NCI-H2171 (cell line): ENCODE data around the gene MYT1.
"Not testable (repeated sequence)": the region's sequence is repeated elsewhere in the genome, so short reads cannot be mapped to it uniquely, and the experiment has no call there.

Experiments
- DNase-seq: peaks from one replicate; lab custom pipeline; 2025; lab: John Stamatoyannopoulos, UW

The MYT1 gene

GRCh38 chr20:64234291-64234791, 70.1 kb downstream of the MYT1 start:
- no peak for DNase-seq

DNA sequence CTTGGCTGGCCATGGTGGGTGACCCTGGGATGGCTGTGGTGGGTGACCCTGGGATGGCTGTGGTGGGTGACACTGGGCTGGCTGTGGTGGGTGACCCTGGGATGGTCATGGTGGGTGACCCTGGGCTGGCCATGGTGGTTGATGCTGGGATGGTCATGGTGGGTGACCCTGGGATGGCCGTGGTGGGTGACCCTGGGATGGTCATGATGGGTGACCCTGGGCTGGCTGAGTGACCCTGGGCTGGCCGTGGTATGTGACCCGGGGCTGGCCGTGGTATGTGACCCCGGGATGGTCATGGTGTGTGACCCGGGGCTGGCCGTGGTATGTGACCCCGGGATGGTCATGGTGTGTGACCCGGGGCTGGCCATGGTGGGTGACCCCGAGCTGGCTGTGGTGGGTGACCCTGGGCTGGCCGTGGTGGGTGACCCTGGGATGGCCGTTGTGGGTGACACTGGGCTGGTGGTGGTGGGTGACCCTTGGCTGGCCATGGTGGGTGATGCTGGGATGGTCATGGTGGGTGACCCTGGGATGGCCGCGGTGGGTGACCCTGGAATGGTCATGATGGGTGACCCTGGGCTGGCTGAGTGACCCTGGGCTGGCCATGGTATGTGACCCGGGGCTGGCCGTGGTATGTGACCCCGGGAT, 70.8 kb downstream of the MYT1 start:
- not testable (repeated sequence) for DNase-seq

- no peak for DNase-seq
Observed at GRCh38 chr20:64236137-64237088, 72.2 kb downstream of the MYT1 start.

DNA sequence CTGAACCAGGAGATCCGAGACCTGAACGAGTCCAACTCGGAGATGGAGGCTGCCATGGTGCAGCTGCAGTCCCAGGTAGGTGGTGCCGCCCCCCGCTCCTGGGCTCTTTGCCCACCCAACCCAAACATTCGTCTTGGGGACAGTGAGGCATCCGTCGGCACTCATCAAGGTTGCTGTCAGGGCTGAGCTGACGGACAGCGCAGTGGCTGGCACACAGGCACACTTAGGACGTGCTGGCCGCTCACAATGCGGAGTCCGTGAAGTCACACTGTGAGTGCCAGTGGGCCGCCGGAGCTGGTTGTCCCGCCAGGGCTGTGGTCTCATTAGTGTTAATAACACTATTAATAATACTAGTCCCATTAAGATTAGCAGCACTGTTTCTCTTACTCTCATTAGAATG, 73.1 kb downstream of the MYT1 start:
- no peak for DNase-seq

GRCh38 chr20:64238115-64238825, 74.0 kb downstream of the MYT1 start:
- DNase-seq, result no peak

DNA sequence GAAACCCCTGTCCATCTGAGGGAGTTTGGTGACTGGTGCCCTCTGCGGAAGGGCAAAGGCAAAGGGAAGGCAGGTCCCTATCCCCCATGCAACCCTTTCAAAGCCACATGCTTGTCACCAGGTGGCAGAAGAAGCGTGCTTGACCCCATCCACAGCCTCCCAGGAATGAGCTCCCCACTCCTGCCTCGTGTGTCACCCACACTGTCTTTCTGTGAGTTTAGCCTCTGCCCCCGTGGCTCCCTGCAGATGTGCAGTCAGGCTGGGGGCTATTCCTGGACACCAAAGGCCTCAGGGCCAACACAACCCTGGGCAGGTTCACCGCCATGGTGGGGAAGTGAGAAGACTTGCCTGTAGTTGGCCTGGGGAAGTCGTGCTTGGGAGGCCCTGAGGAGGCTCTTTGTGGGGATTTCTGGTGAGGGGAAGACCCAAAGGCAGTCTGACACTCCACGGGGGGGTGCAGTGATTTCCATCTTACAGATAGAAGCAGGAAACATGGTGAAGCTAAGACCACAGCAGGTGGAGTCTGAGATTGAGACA, 74.7 kb downstream of the MYT1 start:
- DNase-seq, result no peak

DNA sequence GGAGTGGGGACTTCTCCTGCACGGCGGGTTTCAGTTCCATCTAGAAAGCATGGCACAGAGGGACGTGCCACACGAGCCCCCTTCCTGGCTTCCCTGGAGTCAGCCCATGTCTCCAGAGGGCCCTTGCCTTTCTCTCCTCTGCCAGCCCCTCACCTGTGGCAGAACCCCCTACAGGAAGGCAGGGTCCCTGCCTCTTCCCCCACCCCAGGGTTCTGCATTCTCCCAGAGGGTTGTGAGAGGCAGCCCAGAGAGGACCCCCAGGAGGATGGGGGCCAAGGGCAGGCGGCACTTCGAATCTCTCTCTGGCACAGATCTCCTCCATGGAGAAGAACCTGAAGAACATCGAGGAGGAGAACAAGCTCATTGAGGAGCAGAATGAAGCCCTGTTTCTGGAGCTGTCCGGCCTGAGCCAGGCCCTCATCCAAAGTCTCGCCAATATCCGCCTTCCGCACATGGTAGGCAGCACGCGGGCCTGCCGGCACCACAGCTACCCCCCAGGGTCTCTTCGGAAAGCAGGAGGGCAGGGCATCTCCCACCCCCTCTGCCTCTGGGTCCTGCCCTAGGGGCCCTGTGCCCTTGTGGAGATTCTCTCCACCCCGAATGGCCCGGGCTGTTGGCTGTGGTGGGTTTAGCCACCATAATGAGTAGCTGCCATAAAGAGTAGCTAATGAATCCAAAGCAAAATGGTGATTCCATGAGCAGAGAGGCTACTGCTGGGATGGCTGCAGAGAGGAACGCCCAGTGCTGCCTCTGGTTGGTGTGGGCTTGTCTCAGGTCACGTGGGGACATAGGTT, 75.4 kb downstream of the MYT1 start:
- no peak for DNase-seq

GRCh38 chr20:64240243-64241015, 76.2 kb downstream of the MYT1 start:
- no peak for DNase-seq

- no peak for DNase-seq
Observed at GRCh38 chr20:64241061-64241460, 76.8 kb downstream of the MYT1 start.

- DNase-seq, result no peak
Observed at GRCh38 chr20:64242003-64242796, 77.9 kb downstream of the MYT1 start.

GRCh38 chr20:64242797-64243475, 78.7 kb downstream of the MYT1 start:
- DNase-seq, result no peak

DNA sequence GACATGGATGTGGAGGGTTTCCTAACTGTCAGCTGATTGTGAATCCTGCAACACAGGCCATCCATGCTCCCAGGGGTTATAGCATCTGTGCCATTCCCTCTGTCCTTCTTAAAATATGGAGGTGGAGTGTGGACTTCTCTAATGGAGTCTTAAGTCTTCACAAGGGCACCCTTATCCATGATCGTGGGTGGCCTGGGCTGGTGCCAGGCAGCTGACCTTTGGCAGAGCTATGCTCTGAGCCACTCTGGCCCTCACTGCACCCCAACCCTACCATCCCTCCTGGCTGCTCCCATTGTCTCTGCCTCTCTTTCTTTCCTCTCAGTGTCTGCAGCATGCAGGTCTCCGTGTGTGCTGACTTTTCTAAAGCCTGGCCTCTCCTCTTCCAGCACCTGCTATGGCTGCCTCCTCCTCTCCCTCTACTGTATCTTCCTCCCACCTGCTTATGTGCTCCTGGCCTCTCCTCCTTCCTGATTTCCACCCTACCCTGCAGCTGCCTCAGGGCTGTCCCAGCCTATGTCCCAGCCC, 80.1 kb downstream of the MYT1 start:
- no peak for DNase-seq

GRCh38 chr20:64244870-64245603, 80.8 kb downstream of the MYT1 start:
- DNase-seq, result no peak

- no peak for DNase-seq
Observed at GRCh38 chr20:64245746-64246595, 81.7 kb downstream of the MYT1 start.

GRCh38 chr20:64246616-64247306, 82.5 kb downstream of the MYT1 start:
- no peak for DNase-seq

DNA sequence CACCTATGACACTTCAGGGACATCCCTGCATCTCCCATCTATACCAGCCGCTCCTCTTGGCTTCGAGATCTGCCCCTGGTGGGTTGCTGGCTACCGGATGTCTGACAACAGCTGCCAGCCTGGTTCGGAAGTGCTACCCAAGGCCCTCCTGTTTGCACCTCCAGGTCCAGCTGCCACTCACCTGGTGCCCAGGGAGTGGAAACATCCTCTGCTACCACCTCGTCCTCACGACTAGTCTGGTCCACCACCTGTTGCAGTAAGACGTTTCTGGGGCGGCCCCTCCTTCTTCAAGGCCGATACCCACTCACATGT, 83.0 kb downstream of the MYT1 start:
- no peak for DNase-seq
